Endodermal cell (in vitro differentiated cells): Measurements from ENCODE around the gene FCGBP. TPM values are rescaled to one million over a fixed set of nuclear protein-coding genes. Genes with fewer than 3 reads are reported as not detected.
A peak's percentile ranks its signal among the peaks of the same experiment; 100 is the strongest.
"Not testable (repeated sequence)": the region's sequence is repeated elsewhere in the genome, so short reads cannot be mapped to it uniquely, and the experiment has no call there.

Source experiments
- DNase-seq: peaks from one replicate; pipeline ENCODE4 v3.0.0-alpha.2; 2017
- H3K27ac ChIP-seq: 2 replicates; pipeline ENCODE4 v1.5.1; 2013; ENCODE audit warnings: mild to moderate bottlenecking, low read depth, low read length, moderate library complexity
- H3K27me3 ChIP-seq: 2 replicates; pipeline ENCODE4 v1.6.1; 2013; ENCODE audit warnings: mild to moderate bottlenecking, low read length, moderate library complexity; ENCODE audit not compliant: insufficient read depth, control insufficient read depth, poor library complexity, severe bottlenecking
- H3K36me3 ChIP-seq: 2 replicates; pipeline ENCODE4 v1.7.0; 2013; ENCODE audit warnings: mild to moderate bottlenecking, low read length, moderate library complexity; ENCODE audit not compliant: control insufficient read depth, insufficient read depth
- H3K4me1 ChIP-seq: one replicate; pipeline ENCODE4 v1.7.0; 2013; ENCODE audit warnings: low read length; ENCODE audit not compliant: control insufficient read depth, insufficient read depth
- H3K4me3 ChIP-seq: 2 replicates; pipeline ENCODE4 v1.5.1; 2013; ENCODE audit warnings: mild to moderate bottlenecking, low read length, moderate library complexity
- H3K9ac ChIP-seq: 2 replicates; pipeline ENCODE4 v1.6.1; 2013; ENCODE audit warnings: mild to moderate bottlenecking, low read length, moderate library complexity; ENCODE audit not compliant: poor library complexity, severe bottlenecking; ENCODE audit errors: extremely low read depth
- H3K9me3 ChIP-seq: 2 replicates; pipeline ENCODE4 v1.6.1; 2013; ENCODE audit warnings: mild to moderate bottlenecking, low read length, moderate library complexity; ENCODE audit not compliant: control insufficient read depth
- H3K27ac Mint-ChIP-seq: 2 replicates; pipeline ENCODE4 v1.8.0; 2020; ENCODE audit warnings: mixed read lengths
- H3K27me3 Mint-ChIP-seq: 2 replicates; pipeline ENCODE4 v1.8.0; 2021; ENCODE audit warnings: mild to moderate bottlenecking, mixed read lengths; ENCODE audit not compliant: insufficient read depth
- H3K36me3 Mint-ChIP-seq: 2 replicates; pipeline ENCODE4 v1.8.0; 2020; ENCODE audit warnings: low read depth, mixed read lengths
- H3K4me1 Mint-ChIP-seq: 2 replicates; pipeline ENCODE4 v1.8.0; 2020; ENCODE audit warnings: mixed read lengths
- H3K4me3 Mint-ChIP-seq: 2 replicates; pipeline ENCODE4 v1.8.0; 2020; ENCODE audit warnings: mild to moderate bottlenecking, moderate library complexity, mixed read lengths
- H3K9me3 Mint-ChIP-seq: 2 replicates; pipeline ENCODE4 v1.8.0; 2020; ENCODE audit warnings: mild to moderate bottlenecking, mixed read lengths
- CTCF ChIP-seq: fragments of 200-600 bp; sonication (generic); conservative IDR thresholded peaks from 2 replicates; pipeline ENCODE4 v1.5.0; 2021; ENCODE audit warnings: antibody characterized with exemption, mild to moderate bottlenecking
- WGBS, 2 experiments: methylation state at CpG; one replicate each; pipeline versions ENCODE4 v1.1.5 to v1.1.7; 2013; ENCODE audit warnings: missing lambda C conversion rate in 2 of 2, mixed read lengths in 1 of 2; ENCODE audit not compliant: insufficient coverage in 1 of 2, insufficient read length in 1 of 2; 5-methylcytosine and 5-hydroxymethylcytosine counted together
- total RNA-seq, 2 donors: library from RNA; stranded (reverse); fragmentation: NEBNext Ultra II Directional in 1 of 2; extraction: Animal tissue kit (Norgen Biotek cat#: 25700) in 1 of 2; gene quantifications; 2 replicates in 1 of 2; 3 replicates in 1 of 2; pipeline ENCODE4 v1.2.1, GENCODE V29; 2021

Gene FCGBP
- total RNA-seq, 2 donors from 2014 or later: 0.29 to 0.62 TPM

- no peaks in the 10 kb centered on the region for H3K9me3 ChIP-seq
- TF ChIP-seq CTCF: no peak
- no peak overlapping the region for H3K27ac Mint-ChIP-seq
- H3K4me1 ChIP-seq: no peaks in the 10 kb centered on the region
- H3K27me3 ChIP-seq: no peaks in the 10 kb centered on the region
- H3K9me3 Mint-ChIP-seq: no peaks in the 10 kb centered on the region
- H3K36me3 ChIP-seq: no peaks in the 10 kb centered on the region
- no peak overlapping the region for H3K4me3 Mint-ChIP-seq
- peaks cover 5% of the 10 kb centered on the region for H3K36me3 Mint-ChIP-seq
- no peak overlapping the region for H3K27ac ChIP-seq
- WGBS, 2 experiments: 90 to 96% methylated on average over 2 to 6 of the region's 6 CpGs
- no peak for DNase-seq
- H3K4me1 Mint-ChIP-seq: peaks cover 6% of the 10 kb centered on the region
- H3K4me3 ChIP-seq: no peak overlapping the region
- H3K27me3 Mint-ChIP-seq: no peaks in the 10 kb centered on the region
- no peak overlapping the region for H3K9ac ChIP-seq
These were observed 32.2 kb upstream of the FCGBP start for GRCh38 chr19:39966617-39967016.

GRCh38 chr19:39963898-39964297, 29.5 kb upstream of the FCGBP start:
- H3K9ac ChIP-seq: no peak overlapping the region
- Mint-ChIP-seq H3K27me3 (peaks cover 11% of the 10 kb centered on the region), H3K4me3 (no peak overlapping the region), H3K4me1 (peaks cover 15% of the 10 kb centered on the region), H3K36me3 (no peaks in the 10 kb centered on the region), H3K9me3 (no peaks in the 10 kb centered on the region), H3K27ac (no peak overlapping the region)
- TF ChIP-seq CTCF: no peak
- no peak for DNase-seq
- H3K9me3 ChIP-seq: no peaks in the 10 kb centered on the region
- 75 to 88% methylated on average over 1 to 2 of the region's 3 CpGs for WGBS, 2 experiments
- H3K4me1 ChIP-seq: no peaks in the 10 kb centered on the region
- no peak overlapping the region for H3K27ac ChIP-seq
- H3K27me3 ChIP-seq: no peaks in the 10 kb centered on the region
- no peak overlapping the region for H3K4me3 ChIP-seq
- no peaks in the 10 kb centered on the region for H3K36me3 ChIP-seq

- not testable (repeated sequence) for H3K4me3 Mint-ChIP-seq, H3K36me3 Mint-ChIP-seq, H3K36me3 ChIP-seq, H3K27ac ChIP-seq, H3K9me3 ChIP-seq, H3K27me3 ChIP-seq, H3K4me1 ChIP-seq, H3K9me3 Mint-ChIP-seq, H3K9ac ChIP-seq, DNase-seq, H3K4me3 ChIP-seq
- H3K4me1 Mint-ChIP-seq: peaks cover 15% of the 10 kb centered on the region
- peaks cover 11% of the 10 kb centered on the region for H3K27me3 Mint-ChIP-seq
- 82 to 92% methylated on average over 6 to 7 of the region's 13 CpGs for WGBS, 2 experiments
- H3K27ac Mint-ChIP-seq: peak overlapping the region; percentile 39
These were observed 25.0 kb upstream of the FCGBP start for GRCh38 chr19:39959407-39959806.

GRCh38 chr19:39958942-39959341, 24.5 kb upstream of the FCGBP start:
- H3K27ac Mint-ChIP-seq, H3K36me3 Mint-ChIP-seq, H3K9me3 ChIP-seq, H3K4me3 ChIP-seq, H3K9ac ChIP-seq, H3K4me1 ChIP-seq, H3K27me3 ChIP-seq, H3K36me3 ChIP-seq, H3K4me3 Mint-ChIP-seq, H3K27ac ChIP-seq, H3K9me3 Mint-ChIP-seq: not testable (repeated sequence)
- WGBS, 2 experiments: 96% methylated on average over 3 of the region's 3 CpGs; no CpG with 5 or more reads in 1 of the 2 experiments
- peaks cover 15% of the 10 kb centered on the region for H3K4me1 Mint-ChIP-seq
- peak; percentile 34 for DNase-seq
- peaks cover 11% of the 10 kb centered on the region for H3K27me3 Mint-ChIP-seq

- H3K36me3 ChIP-seq, H3K27me3 ChIP-seq, H3K9me3 Mint-ChIP-seq, H3K27ac ChIP-seq, H3K4me3 Mint-ChIP-seq, H3K4me1 ChIP-seq, H3K9me3 ChIP-seq, H3K9ac ChIP-seq, H3K27ac Mint-ChIP-seq, H3K4me3 ChIP-seq, H3K36me3 Mint-ChIP-seq: not testable (repeated sequence)
- DNase-seq: peak; percentile 59
- 84 to 86% methylated on average over 3 to 5 of the region's 5 CpGs for WGBS, 2 experiments
- peaks cover 11% of the 10 kb centered on the region for H3K27me3 Mint-ChIP-seq
- H3K4me1 Mint-ChIP-seq: peaks cover 15% of the 10 kb centered on the region
These were observed 23.5 kb upstream of the FCGBP start for GRCh38 chr19:39957886-39958285.
